SU-DHL-6 (cell line): ENCODE results near the gene TERB1.

Source experiments
- H2AFZ ChIP-seq: fragments of 200-600 bp; sonication (generic); 2 replicates; pipeline ENCODE4 v1.6.1; 2014; ENCODE audit warnings: low read depth, mild to moderate bottlenecking, moderate library complexity, mixed read lengths, antibody characterized with exemption, low read length; ENCODE audit not compliant: severe bottlenecking
- H3F3A ChIP-seq: fragments of 200-600 bp; shearing (Covaris generic); 2 replicates; pipeline ENCODE4 v1.6.0; 2016; ENCODE audit warnings: antibody characterized with exemption, mild to moderate bottlenecking; ENCODE audit not compliant: insufficient read depth
- H3K27ac ChIP-seq: fragments of 200-600 bp; sonication (generic); 2 replicates; pipeline ENCODE4 v1.5.1; 2016; ENCODE audit warnings: low read depth, mild to moderate bottlenecking, low read length, moderate library complexity, mixed read lengths
- H3K27me3 ChIP-seq: fragments of 200-600 bp; sonication (generic), shearing (Covaris generic); 2 replicates; pipeline ENCODE4 v1.6.0; 2014; ENCODE audit warnings: mild to moderate bottlenecking, low read length
- H3K36me3 ChIP-seq: fragments of 200-600 bp; sonication (generic); 2 replicates; pipeline ENCODE4 v1.6.1; 2014; ENCODE audit warnings: mild to moderate bottlenecking, low read length, mixed read lengths
- H3K4me2 ChIP-seq: fragments of 300-600, 200-600 bp; shearing (Covaris generic), sonication (generic); 2 replicates; pipeline ENCODE4 v1.6.0; 2014; ENCODE audit warnings: low read length, low read depth, mild to moderate bottlenecking; ENCODE audit not compliant: poor library complexity, severe bottlenecking
- H3K4me3 ChIP-seq: fragments of 200-600 bp; sonication (generic); 2 replicates; pipeline ENCODE4 v1.5.1; 2014; ENCODE audit warnings: antibody characterized with exemption, low read length, mild to moderate bottlenecking, mixed read lengths; ENCODE audit not compliant: insufficient read depth, poor library complexity, severe bottlenecking
- H3K79me2 ChIP-seq: fragments of 200-600 bp; sonication (generic); 2 replicates; pipeline ENCODE4 v1.6.1; 2014; ENCODE audit warnings: mild to moderate bottlenecking, low read length, moderate library complexity; ENCODE audit not compliant: insufficient read depth
- H3K9ac ChIP-seq: fragments of 200-600 bp; sonication (generic); 2 replicates; pipeline ENCODE4 v1.7.0; 2014; ENCODE audit warnings: mild to moderate bottlenecking, low read length
- H3K9me2 ChIP-seq: fragments of 200-600 bp; sonication (generic); replicated peaks from 2 replicates; pipeline ENCODE4 v1.6.1; 2014; ENCODE audit warnings: low read length; ENCODE audit not compliant: insufficient read depth
- H3K9me3 ChIP-seq: fragments of 200-600 bp; sonication (generic); 2 replicates; pipeline ENCODE4 v1.6.1; 2014; ENCODE audit warnings: low read length, mixed read lengths; ENCODE audit not compliant: insufficient read depth
- H4K20me1 ChIP-seq: fragments of 200-600 bp; sonication (generic); 2 replicates; pipeline ENCODE4 v1.6.1; 2014; ENCODE audit warnings: low read depth, mild to moderate bottlenecking, antibody characterized with exemption, low read length, moderate library complexity, mixed read lengths
- EZH2phosphoT487 ChIP-seq: fragments of 200-600 bp; sonication (generic), shearing (Covaris generic); conservative IDR thresholded peaks from 2 replicates; pipeline ENCODE4 v1.6.1; 2018; ENCODE audit warnings: mild to moderate bottlenecking, antibody characterized with exemption, low read length, moderate library complexity, mixed read lengths
- TF ChIP-seq, protein P1 (sequence below): fragments of 200-600 bp; sonication (generic); IDR thresholded peaks from one replicate; pipeline ENCODE4 v1.5.1; 2017; ENCODE audit warnings: antibody characterized with exemption, mild to moderate bottlenecking, low read length, moderate library complexity; ENCODE audit not compliant: insufficient read depth, poor library complexity, severe bottlenecking

TERB1 gene

DNA sequence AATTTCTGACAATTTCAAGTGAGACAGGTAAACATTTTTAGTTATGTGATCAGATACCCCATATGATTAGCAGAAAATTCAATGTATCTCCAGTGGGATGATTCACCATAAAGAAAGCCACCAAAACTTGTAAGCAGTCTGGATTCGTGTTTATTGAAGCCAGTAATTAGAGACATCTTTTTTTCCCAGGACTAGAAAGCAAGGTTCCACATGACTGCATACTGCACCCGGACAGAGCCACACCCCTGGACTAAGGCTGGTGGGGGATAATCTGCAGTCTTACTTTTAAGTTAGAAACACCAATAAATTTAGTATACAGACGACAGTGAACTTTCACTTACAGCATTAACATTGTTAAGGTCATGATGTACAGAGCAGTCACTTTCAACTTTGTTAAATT is 80.6 kb downstream of the TERB1 start:
- no peaks in the 10 kb centered on the region for H4K20me1 ChIP-seq
- 0 out of 2 replicates have a peak, but pooled peaks cover 5% of the 10 kb centered on the region for H3F3A ChIP-seq
- no peak overlapping the region for H3K4me3 ChIP-seq
- no peaks in the 10 kb centered on the region; the same call in 1 of the 2 replicates for H3K36me3 ChIP-seq
- no peak overlapping the region for H3K27ac ChIP-seq
- TF ChIP-seq, protein P1, sequence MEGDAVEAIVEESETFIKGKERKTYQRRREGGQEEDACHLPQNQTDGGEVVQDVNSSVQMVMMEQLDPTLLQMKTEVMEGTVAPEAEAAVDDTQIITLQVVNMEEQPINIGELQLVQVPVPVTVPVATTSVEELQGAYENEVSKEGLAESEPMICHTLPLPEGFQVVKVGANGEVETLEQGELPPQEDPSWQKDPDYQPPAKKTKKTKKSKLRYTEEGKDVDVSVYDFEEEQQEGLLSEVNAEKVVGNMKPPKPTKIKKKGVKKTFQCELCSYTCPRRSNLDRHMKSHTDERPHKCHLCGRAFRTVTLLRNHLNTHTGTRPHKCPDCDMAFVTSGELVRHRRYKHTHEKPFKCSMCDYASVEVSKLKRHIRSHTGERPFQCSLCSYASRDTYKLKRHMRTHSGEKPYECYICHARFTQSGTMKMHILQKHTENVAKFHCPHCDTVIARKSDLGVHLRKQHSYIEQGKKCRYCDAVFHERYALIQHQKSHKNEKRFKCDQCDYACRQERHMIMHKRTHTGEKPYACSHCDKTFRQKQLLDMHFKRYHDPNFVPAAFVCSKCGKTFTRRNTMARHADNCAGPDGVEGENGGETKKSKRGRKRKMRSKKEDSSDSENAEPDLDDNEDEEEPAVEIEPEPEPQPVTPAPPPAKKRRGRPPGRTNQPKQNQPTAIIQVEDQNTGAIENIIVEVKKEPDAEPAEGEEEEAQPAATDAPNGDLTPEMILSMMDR: no peak
- TF ChIP-seq EZH2phosphoT487: no peak
- no peak overlapping the region for H3K9ac ChIP-seq
- no peaks in the 10 kb centered on the region for H3K79me2 ChIP-seq
- H3K9me2 ChIP-seq: no peaks in the 10 kb centered on the region
- no peak overlapping the region for H3K4me2 ChIP-seq
- H3K9me3 ChIP-seq: no peaks in the 10 kb centered on the region
- no peak overlapping the region for H2AFZ ChIP-seq
- H3K27me3 ChIP-seq: no peaks in the 10 kb centered on the region

DNA sequence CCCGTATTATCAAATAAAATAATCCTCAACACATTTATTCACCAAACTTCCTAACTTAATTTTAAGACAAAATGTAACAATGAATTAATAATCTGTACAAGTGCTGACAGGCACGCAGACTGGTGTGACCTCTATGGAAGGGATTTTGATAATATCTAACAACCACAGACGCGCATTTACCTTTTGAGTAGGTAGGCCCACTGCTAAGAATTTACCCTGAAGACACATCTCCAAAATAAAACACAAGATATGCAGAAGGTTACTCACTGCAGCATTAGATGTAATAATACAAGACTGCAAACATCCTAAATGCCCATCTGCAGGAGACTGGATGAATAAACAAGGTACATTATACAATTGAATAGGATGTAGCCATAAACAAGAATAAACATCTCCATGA is 82.1 kb downstream of the TERB1 start:
- Histone ChIP-seq H3K4me3 (no peak overlapping the region), H3K79me2 (no peaks in the 10 kb centered on the region), H3K9me2 (no peaks in the 10 kb centered on the region), H3K9me3 (no peaks in the 10 kb centered on the region), H3F3A (0 out of 2 replicates have a peak, but pooled peaks cover 5% of the 10 kb centered on the region), H4K20me1 (no peaks in the 10 kb centered on the region), H3K36me3 (no peaks in the 10 kb centered on the region; the same call in 1 of the 2 replicates), H3K27me3 (no peaks in the 10 kb centered on the region), H2AFZ (no peak overlapping the region), H3K27ac (no peak overlapping the region), H3K4me2 (no peak overlapping the region), H3K9ac (no peak overlapping the region)
- TF ChIP-seq, protein P1: no peak
- no peak for TF ChIP-seq EZH2phosphoT487

DNA sequence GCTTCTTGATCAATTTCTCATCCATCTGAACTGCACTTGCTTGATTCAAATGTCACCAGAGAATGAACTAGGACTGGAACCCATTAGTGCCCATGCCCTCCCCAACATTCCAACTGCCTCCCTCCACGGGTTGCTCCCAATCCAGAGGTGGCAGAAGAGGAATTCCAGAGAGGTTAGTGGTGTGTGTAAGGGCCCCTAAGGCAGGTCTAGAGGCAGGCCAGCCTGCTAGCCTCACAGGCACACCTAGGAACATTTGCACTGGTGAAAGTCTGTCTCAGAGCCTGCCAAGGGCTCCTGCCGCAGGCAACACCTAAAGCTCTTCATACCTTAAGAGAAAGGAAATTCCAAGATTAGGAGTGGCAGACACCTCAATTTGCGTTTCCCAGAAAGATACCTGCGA is 83.6 kb downstream of the TERB1 start:
- Histone ChIP-seq H3K27me3 (no peaks in the 10 kb centered on the region), H3K9me3 (no peaks in the 10 kb centered on the region), H3F3A (0 out of 2 replicates have a peak, but pooled peaks cover 5% of the 10 kb centered on the region), H3K9ac (no peak overlapping the region), H2AFZ (no peak overlapping the region), H3K4me3 (no peak overlapping the region), H3K27ac (no peak overlapping the region), H3K9me2 (no peaks in the 10 kb centered on the region), H3K79me2 (no peaks in the 10 kb centered on the region), H3K36me3 (no peaks in the 10 kb centered on the region; the same call in 1 of the 2 replicates), H4K20me1 (no peaks in the 10 kb centered on the region), H3K4me2 (no peak overlapping the region)
- TF ChIP-seq, protein P1: no peak
- TF ChIP-seq EZH2phosphoT487: no peak
